ENCODE results near the gene RCOR1. TPM values are rescaled to one million over a fixed set of nuclear protein-coding genes. Genes with fewer than 3 reads are reported as not detected.

Gene RCOR1
- total and polyA plus RNA-seq, 9 donors, result 7.2 to 22.3 (median 18.3) TPM

GRCh38 chr14:102659797-102660196, 67.3 kb downstream of the RCOR1 start:
- TF ChIP-seq POLR2A (IDR thresholded peaks at IDR 0.05), result no peak
- TF ChIP-seq EP300 (IDR thresholded peaks at IDR 0.05), result no peak
- no peak for TF ChIP-seq CTCF (IDR thresholded peaks at IDR 0.05)
- DNase-seq, result no peak
- Histone ChIP-seq H3K4me3 (no peak overlapping the region), H3K9me3 (no peaks in the 10 kb centered on the region), H3K27ac (no peak overlapping the region), H3K27me3 (no peaks in the 10 kb centered on the region), H3K4me1 (ENCODE audit: insufficient read depth) (peaks cover 1% of the 10 kb centered on the region), H3K36me3 (no peaks in the 10 kb centered on the region)
- 55 to 62% (median 61%) methylated on average over 4 of the region's 4 CpGs for WGBS, 3 donors
- intact Hi-C loops (cut with DNase I), result no loop called here

- Histone ChIP-seq H3K27ac (no peak overlapping the region), H3K4me3 (no peak overlapping the region), H3K4me1 (ENCODE audit: insufficient read depth) (peaks cover 1% of the 10 kb centered on the region), H3K36me3 (no peaks in the 10 kb centered on the region), H3K9me3 (no peaks in the 10 kb centered on the region), H3K27me3 (no peaks in the 10 kb centered on the region)
- no peak for DNase-seq
- intact Hi-C loops (cut with DNase I), result no loop called here
- TF ChIP-seq EP300 (IDR thresholded peaks at IDR 0.05) (no peak), CTCF (IDR thresholded peaks at IDR 0.05) (no peak), POLR2A (IDR thresholded peaks at IDR 0.05) (no peak)
- WGBS, 3 donors, result 93 to 96% (median 94%) methylated on average over 4 of the region's 4 CpGs
Observed at GRCh38 chr14:102661614-102662013, 69.2 kb downstream of the RCOR1 start.

- H3K4me3 ChIP-seq, result no peak overlapping the region
- H3K27ac ChIP-seq, result no peak overlapping the region
- 18 to 31% (median 22%) methylated on average over 7 of the region's 7 CpGs for WGBS, 3 donors
- intact Hi-C loops (cut with DNase I), result no loop called here
- no peaks in the 10 kb centered on the region for H3K36me3 ChIP-seq
- H3K27me3 ChIP-seq, result no peaks in the 10 kb centered on the region
- DNase-seq, result no peak
- H3K9me3 ChIP-seq, result no peaks in the 10 kb centered on the region
- H3K4me1 ChIP-seq (ENCODE audit: insufficient read depth), result peaks cover 4% of the 10 kb centered on the region
- no peak for TF ChIP-seq CTCF (IDR thresholded peaks at IDR 0.05)
- TF ChIP-seq POLR2A (IDR thresholded peaks at IDR 0.05), result no peak
- TF ChIP-seq EP300 (IDR thresholded peaks at IDR 0.05), result no peak
Observed at GRCh38 chr14:102662636-102663430, 70.4 kb downstream of the RCOR1 start.

GRCh38 chr14:102663440-102663839, 71.0 kb downstream of the RCOR1 start:
- TF ChIP-seq EP300 (IDR thresholded peaks at IDR 0.05) (no peak), CTCF (IDR thresholded peaks at IDR 0.05) (no peak), POLR2A (IDR thresholded peaks at IDR 0.05) (no peak)
- no peak overlapping the region for H3K27ac ChIP-seq
- intact Hi-C loops (cut with DNase I), result no loop called here
- H3K4me1 ChIP-seq (ENCODE audit: insufficient read depth), result peaks cover 4% of the 10 kb centered on the region
- WGBS, 3 donors, result 25 to 63% (median 43%) methylated on average over 3 of the region's 3 CpGs
- H3K9me3 ChIP-seq, result no peaks in the 10 kb centered on the region
- H3K27me3 ChIP-seq, result no peaks in the 10 kb centered on the region
- DNase-seq, result no peak
- H3K4me3 ChIP-seq, result no peak overlapping the region
- no peaks in the 10 kb centered on the region for H3K36me3 ChIP-seq

Measured in ovary (tissue), 9 donors.